SH-SY5Y (cell line): Measurements from ENCODE around the gene TNS3.

Experiments used
- GATA2 ChIP-seq: IDR thresholded peaks from 2 replicates; pipeline ENCODE4 v1.6.1; 2011; ENCODE audit warnings: mild to moderate bottlenecking, low read depth, low read length
- GATA3 ChIP-seq: IDR thresholded peaks from 2 replicates; pipeline ENCODE4 v1.6.1; 2011; ENCODE audit warnings: low read depth, mild to moderate bottlenecking, low read length, moderate library complexity

The TNS3 gene

GRCh38 chr7:47549397-47549796 is 32.5 kb downstream of the TNS3 start:
- TF ChIP-seq GATA2: no peak
- TF ChIP-seq GATA3: no peak

GRCh38 chr7:47548546-47548945 is 33.4 kb downstream of the TNS3 start:
- TF ChIP-seq GATA3 (no peak), GATA2 (no peak)

DNA sequence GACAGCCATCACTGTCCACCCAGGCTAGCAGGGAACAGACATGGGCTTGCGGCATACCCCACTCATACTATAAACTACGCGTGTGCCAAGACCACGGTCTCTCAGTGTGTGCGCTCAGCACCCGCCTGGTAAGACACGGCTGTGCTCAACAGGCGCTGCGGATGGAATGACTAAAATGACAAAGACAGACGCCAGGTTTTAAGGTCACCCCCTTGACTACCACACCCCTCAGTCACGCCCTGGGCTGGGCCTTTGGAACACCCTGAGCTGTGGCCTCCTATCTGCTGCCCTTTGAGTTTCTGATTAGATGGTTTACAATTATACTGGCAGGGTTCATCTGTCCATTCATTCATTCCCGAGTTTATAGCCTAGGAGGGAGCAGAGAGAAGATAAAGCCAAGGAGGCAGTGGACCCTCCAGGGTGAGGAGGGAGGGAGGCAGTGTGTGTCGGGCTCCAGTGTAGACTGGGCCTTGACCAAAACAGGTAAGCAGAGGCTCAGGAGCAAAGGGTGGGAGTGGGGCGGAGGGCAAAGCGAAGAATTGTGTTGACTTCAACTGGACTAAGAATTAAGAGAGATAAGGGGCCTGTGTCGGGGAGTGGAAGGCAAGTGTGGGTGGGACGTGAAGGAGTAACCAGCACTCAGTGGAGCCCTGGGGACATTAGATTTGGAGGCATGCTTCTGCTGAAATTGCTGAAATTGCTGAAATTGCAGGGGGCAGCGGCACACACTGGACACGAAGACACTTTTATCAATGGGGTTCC is 35.0 kb downstream of the TNS3 start:
- TF ChIP-seq GATA3: no peak
- TF ChIP-seq GATA2: no peak

DNA sequence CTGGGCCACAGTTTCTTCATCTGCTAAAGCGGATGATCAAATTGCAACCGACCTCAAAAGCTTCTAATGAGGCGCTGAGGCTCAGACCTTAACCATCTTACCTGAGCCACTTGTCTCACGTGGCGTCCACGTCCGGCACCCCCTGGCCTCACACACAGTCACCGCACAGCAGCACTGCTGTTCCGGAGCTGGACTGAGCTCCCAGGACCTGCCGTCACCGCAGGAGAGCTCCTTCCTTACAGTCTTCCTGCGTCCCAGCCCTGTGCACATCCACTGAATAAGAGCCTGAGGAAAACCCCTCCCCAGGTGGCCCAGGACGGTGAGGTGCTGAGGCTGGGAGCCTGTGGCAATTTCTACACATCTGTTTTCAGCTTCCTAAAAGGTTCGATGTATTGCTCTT is 35.7 kb downstream of the TNS3 start:
- no peak for TF ChIP-seq GATA3
- TF ChIP-seq GATA2: no peak

DNA sequence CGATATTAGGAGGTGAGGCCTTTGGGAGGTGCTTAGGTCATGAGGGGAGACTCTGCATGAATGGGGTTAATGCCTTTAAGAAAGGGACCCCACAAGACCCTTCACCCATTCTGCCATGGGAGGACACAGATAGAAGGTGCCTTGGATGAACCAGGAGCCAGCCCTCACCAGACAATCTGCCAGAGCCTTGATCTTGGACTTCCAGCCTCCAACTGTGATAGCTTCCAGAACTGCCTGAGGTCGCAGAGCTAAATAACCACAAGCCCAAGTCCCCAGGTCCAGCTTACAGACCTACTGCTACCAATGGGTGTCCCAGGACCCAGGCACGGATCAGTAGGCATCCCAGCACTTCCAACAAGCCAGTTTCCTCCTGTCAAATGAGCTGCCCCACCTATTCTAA is 37.5 kb downstream of the TNS3 start:
- TF ChIP-seq GATA3 (no peak), GATA2 (no peak)

DNA sequence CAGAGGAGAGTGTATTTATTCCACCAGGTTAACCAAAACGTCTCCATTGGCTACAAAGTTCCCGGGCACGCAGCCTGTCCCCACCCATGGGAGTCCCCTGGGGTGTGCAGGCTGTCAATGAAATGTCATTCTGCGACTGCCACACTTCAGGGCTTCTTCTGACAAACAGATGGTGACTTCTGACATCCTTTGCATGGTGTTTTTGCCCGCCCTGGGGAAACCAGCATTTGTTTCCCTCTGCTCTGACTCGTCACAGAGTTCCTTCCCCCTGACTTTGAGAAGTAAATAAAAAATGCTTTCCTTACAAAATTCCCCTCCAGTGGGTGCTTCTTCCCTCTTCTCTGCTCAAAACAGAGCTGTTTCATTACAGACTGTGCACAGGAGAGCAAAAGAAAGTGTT is 38.2 kb downstream of the TNS3 start:
- TF ChIP-seq GATA3 (no peak), GATA2 (no peak)

- TF ChIP-seq GATA2 (no peak), GATA3 (no peak)
Observed at GRCh38 chr7:47543056-47543455, 38.9 kb downstream of the TNS3 start.

DNA sequence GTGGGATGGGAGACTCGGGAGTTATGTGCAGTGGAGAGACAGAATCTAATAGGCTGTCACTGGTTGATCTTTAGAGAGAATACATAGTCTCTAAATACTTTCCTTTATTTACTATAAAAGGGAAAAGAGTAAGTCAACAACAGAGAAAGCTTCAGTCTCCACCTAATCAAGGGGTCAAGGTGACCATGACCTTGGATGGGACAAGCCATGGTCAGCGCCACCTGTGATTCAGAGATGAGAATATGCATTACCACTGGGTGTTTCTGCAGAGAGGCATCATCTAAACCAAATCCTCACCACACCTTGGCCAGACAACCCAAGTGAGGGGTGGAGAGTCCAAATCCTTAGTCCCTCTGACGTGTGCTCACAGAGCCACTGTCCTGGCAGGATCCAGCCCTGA is 39.9 kb downstream of the TNS3 start:
- TF ChIP-seq GATA3: no peak
- no peak for TF ChIP-seq GATA2

DNA sequence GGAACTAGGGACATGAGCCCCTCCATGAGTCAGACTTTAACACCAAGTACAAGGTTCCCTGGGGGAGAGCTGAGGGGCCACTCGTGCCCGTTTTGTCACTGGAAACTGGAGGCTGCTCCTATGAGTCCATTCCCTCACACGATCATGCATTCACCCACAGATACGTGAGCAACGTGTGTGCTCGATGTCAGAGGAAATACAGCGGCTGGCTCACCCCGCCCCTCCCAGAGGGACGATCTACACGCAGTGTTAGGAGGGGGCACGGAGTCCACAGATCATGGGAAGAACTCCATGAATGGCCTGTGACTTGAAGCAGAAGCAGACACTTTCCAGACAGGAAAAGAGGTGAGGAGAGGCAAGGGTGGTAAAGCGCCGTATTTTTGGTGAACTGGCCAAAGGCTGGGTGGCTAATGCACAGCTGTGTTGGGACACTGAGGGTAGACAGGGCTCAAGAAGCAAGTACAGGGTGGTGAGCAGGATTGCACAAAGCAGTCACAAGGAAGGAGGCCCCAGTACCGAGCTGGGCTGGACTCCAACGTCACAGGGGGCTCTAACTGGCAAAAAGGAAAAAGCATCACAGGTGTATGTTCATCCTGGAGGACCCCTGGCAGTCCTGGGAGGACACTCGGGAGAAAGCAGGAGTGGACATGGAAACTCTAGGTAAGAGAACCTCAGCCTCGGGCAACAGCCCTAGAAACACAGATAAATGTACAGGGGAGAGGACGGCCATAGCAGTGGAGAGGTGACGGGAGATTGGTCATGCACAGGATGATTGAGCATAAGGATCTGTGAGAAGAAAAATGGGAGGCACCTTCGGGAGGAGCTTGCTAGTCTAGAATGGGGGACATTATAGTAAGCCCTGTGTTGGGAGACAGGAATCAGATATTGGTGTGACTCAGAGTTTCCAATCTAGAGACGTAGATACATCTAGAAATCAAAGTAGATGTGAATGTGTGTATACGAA is 41.2 kb downstream of the TNS3 start:
- no peak for TF ChIP-seq GATA2
- no peak for TF ChIP-seq GATA3

- TF ChIP-seq GATA2 (no peak), GATA3 (no peak)
Observed at GRCh38 chr7:47540053-47540386, 41.9 kb downstream of the TNS3 start.

DNA sequence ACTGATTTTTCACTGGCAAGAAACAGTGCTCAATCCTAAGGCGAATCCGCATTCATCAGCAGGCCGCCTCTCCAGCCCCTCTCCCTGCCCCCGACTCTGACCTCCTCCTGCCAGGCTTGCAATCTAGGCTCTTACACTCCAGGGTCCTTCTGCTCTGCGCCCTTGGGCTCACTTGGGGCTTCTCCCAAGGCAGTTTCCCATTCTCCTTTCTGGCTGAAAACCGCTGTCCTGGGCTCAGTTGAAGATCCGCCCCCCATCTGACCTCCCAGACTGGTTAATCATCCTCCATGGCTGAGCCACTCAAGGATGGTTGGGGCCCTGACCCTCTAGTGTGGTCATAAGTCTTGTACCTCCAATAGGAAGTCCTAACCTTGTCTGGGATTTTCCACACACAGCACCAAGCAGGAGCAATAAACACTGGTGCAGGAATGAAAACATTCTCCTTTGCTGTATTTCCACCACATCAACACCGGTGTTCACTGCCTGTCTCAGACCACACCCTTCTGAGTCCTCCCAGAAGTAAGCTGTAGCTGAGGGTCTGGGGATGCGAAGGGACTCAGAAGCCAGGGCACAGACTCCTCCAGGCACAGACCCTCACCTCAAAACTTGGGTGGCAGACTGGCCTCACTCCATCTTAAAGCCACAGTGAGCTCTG is 42.4 kb downstream of the TNS3 start:
- TF ChIP-seq GATA3 (no peak), GATA2 (no peak)

DNA sequence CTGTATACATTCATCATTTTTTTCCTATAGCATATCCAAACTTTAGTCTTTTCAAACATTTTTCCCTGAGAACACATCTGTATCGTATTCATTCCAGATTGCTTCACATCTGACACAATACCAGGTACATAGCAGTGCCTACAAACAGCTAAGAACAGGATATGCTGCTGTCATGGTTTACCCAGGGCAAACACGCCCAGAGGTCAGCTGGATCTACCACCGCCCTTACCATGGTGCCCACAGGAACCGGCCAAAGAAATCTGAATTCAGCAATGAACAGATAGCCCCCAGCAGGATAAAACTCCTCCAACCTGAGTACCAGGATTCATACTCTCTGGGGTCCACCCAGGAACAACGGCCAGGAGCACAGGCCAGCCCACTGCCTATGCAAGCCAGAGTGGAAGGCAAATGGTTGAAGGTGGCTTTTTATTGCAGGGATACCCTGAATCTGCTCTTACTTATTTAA is 43.0 kb downstream of the TNS3 start:
- TF ChIP-seq GATA3 (no peak), GATA2 (no peak)

GRCh38 chr7:47537716-47538675 is 43.9 kb downstream of the TNS3 start:
- no peak for TF ChIP-seq GATA3
- TF ChIP-seq GATA2: no peak
